GM21619 (cell line): ENCODE results near the gene ADGRV1.
A peak's percentile ranks its signal among the peaks of the same experiment; 100 is the strongest.
"Not testable (repeated sequence)": the region's sequence is repeated elsewhere in the genome, so short reads cannot be mapped to it uniquely, and the experiment has no call there.

Experiments used
- ATAC-seq: cut with Tn5 transposase; IDR thresholded peaks from one replicate; pipeline ENCODE4 v1.9.1; 2021; ENCODE audit not compliant: unreplicated experiment

Gene ADGRV1

GRCh38 chr5:90802474-90803317, 244.1 kb downstream of the ADGRV1 start:
- ATAC-seq = peak; percentile 93

GRCh38 chr5:90803381-90803780, 244.8 kb downstream of the ADGRV1 start:
- no peak for ATAC-seq

- no peak for ATAC-seq
Measured at GRCh38 chr5:90803876-90804275, 245.3 kb downstream of the ADGRV1 start.

GRCh38 chr5:90807496-90807895, 248.9 kb downstream of the ADGRV1 start:
- ATAC-seq = no peak

GRCh38 chr5:90809311-90810056, 250.9 kb downstream of the ADGRV1 start:
- ATAC-seq = no peak

- no peak for ATAC-seq
Measured at GRCh38 chr5:90810211-90810610, 251.6 kb downstream of the ADGRV1 start.

- no peak for ATAC-seq
Measured at GRCh38 chr5:90813392-90813791, 254.8 kb downstream of the ADGRV1 start.

- ATAC-seq = not testable (repeated sequence)
Measured at GRCh38 chr5:90822062-90822461, 263.5 kb downstream of the ADGRV1 start.

GRCh38 chr5:90824436-90824835, 265.8 kb downstream of the ADGRV1 start:
- no peak for ATAC-seq

- ATAC-seq = no peak
Measured at GRCh38 chr5:90830058-90830457, 271.5 kb downstream of the ADGRV1 start.

- no peak for ATAC-seq
Measured at GRCh38 chr5:90833753-90834152, 275.2 kb downstream of the ADGRV1 start.

- no peak for ATAC-seq
Measured at GRCh38 chr5:90834711-90835110, 276.1 kb downstream of the ADGRV1 start.

GRCh38 chr5:90843443-90843842, 284.8 kb downstream of the ADGRV1 start:
- ATAC-seq = no peak

GRCh38 chr5:90844931-90845330, 286.3 kb downstream of the ADGRV1 start:
- ATAC-seq = no peak

GRCh38 chr5:90845723-90846554, 287.3 kb downstream of the ADGRV1 start:
- ATAC-seq = no peak

GRCh38 chr5:90847606-90848005, 289.0 kb downstream of the ADGRV1 start:
- not testable (repeated sequence) for ATAC-seq

GRCh38 chr5:90849939-90850338, 291.3 kb downstream of the ADGRV1 start:
- no peak for ATAC-seq

GRCh38 chr5:90852531-90852930, 293.9 kb downstream of the ADGRV1 start:
- no peak for ATAC-seq

GRCh38 chr5:90853750-90854149, 295.2 kb downstream of the ADGRV1 start:
- no peak for ATAC-seq

- no peak for ATAC-seq
Measured at GRCh38 chr5:90854169-90854568, 295.6 kb downstream of the ADGRV1 start.

- no peak for ATAC-seq
Measured at GRCh38 chr5:90855296-90856010, 296.9 kb downstream of the ADGRV1 start.
